Naive thymus-derived CD8-positive, alpha-beta T cell (primary cell): ENCODE measurements around the gene MYO10. TPM values are rescaled to one million over a fixed set of nuclear protein-coding genes. Genes with fewer than 3 reads are reported as not detected.

Experiments
- ATAC-seq, 2 donors: fragments of 150-1000 bp; cut with Tn5 transposase in 1 of 2; sonication (Bioruptor Pico), chemical (Tn5 transposase) in 1 of 2; 1 replicate in 1 of 2; 2 replicates in 1 of 2; pipeline ENCODE4 v1.10.0; 2021; ENCODE audit warnings: mild to moderate bottlenecking in 2 of 2, moderate library complexity in 2 of 2
- POLR2A ChIA-PET: fragments of 350-600 bp; sonication (Branson Sonifier 250); formaldehyde crosslinking; loops from one replicate; lab custom pipeline; 2021; ENCODE audit warnings: antibody characterized with exemption; lab: Charles Lee
- DNase-seq, 10 donors: peaks; one replicate each; pipeline versions ENCODE4 v3.0.0 to v3.0.0-alpha.2; 2020 to 2022
- H3K27ac Mint-ChIP-seq, 10 donors: one replicate each; pipeline ENCODE4 v1.8.0; 2020 to 2022; ENCODE audit warnings: mild to moderate bottlenecking in 10 of 10, mixed read lengths in 10 of 10, moderate library complexity in 4 of 10, inconsistent platforms in 1 of 10
- H3K27me3 Mint-ChIP-seq, 5 donors: one replicate each; pipeline ENCODE4 v1.8.0; 2021 to 2022; ENCODE audit warnings: mixed read lengths in 5 of 5
- H3K36me3 Mint-ChIP-seq, 3 donors: one replicate each; pipeline ENCODE4 v1.8.0; 2020 to 2022; ENCODE audit warnings: mixed read lengths in 3 of 3, mild to moderate bottlenecking in 2 of 3, inconsistent platforms in 1 of 3
- H3K4me1 Mint-ChIP-seq, 4 donors: one replicate each; pipeline ENCODE4 v1.8.0; 2021 to 2022; ENCODE audit warnings: mixed read lengths in 4 of 4
- H3K4me3 Mint-ChIP-seq, 10 donors: one replicate each; pipeline ENCODE4 v1.8.0; 2020 to 2022; ENCODE audit warnings: mild to moderate bottlenecking in 10 of 10, mixed read lengths in 10 of 10, moderate library complexity in 6 of 10, inconsistent platforms in 1 of 10
- H3K9me3 Mint-ChIP-seq, 9 donors: one replicate each; pipeline ENCODE4 v1.8.0; 2020 to 2022; ENCODE audit warnings: mixed read lengths in 9 of 9, mild to moderate bottlenecking in 3 of 9, inconsistent platforms in 1 of 9, moderate library complexity in 1 of 9
- polyA plus RNA-seq, 3 donors: library from polyadenylated mRNA; unstranded; fragments of 300-500 nt; fragmentation: Illumina TruSeq; gene quantifications; one replicate each; pipeline ENCODE4 v1.2.3, GENCODE V29; 2021
- total RNA-seq, 8 experiments: library from RNA in 2 of 8; stranded (reverse) in 2 of 8; gene quantifications; one replicate each; pipeline ENCODE4 v1.2.3 and lab custom pipeline; 2021 to 2026

MYO10 gene
- total and polyA plus RNA-seq, 5 experiments from 2014 or later = 0.02 to 0.07 TPM; not detected in 3

GRCh38 chr5:16965581-16965980, 29.5 kb upstream of the MYO10 start:
- ATAC-seq (no peak), DNase-seq (no peak)
- no peaks in the 10 kb centered on the region for H3K27me3 Mint-ChIP-seq
- no peaks in the 10 kb centered on the region for H3K36me3 Mint-ChIP-seq
- H3K9me3 Mint-ChIP-seq = peaks cover 0 to 5% (median 0%) of the 10 kb centered on the region in 9 donors
- no peaks in the 10 kb centered on the region for H3K4me1 Mint-ChIP-seq
- H3K4me3 Mint-ChIP-seq = no peak overlapping the region
- no peak overlapping the region for H3K27ac Mint-ChIP-seq
- POLR2A ChIA-PET = no interaction called here

DNA sequence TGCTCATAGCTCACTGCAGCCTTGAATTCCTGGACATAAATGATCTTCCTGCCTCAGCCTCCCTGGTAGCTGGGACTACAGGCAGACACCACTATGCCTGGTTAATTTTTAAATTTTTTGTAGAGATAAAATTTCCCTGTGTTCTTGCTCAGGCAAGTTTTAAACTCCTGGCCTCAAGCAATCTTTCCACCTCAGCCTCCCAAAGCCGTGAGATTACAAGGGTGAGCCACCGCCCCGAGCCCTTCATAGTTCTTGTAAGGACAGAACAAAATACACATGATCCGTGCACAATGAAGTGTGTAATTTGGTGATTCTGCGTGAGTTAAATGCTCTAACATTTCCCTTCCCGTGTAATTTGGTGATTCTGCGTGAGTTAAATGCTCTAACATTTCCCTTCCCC, 27.7 kb upstream of the MYO10 start:
- ATAC-seq (no peak), DNase-seq (no peak)
- no peaks in the 10 kb centered on the region for H3K4me1 Mint-ChIP-seq
- H3K36me3 Mint-ChIP-seq = no peaks in the 10 kb centered on the region
- H3K27ac Mint-ChIP-seq = no peak overlapping the region
- H3K9me3 Mint-ChIP-seq = peaks cover 0 to 7% (median 0%) of the 10 kb centered on the region in 9 donors
- H3K27me3 Mint-ChIP-seq = no peaks in the 10 kb centered on the region
- H3K4me3 Mint-ChIP-seq = no peak overlapping the region
- POLR2A ChIA-PET = no interaction called here

DNA sequence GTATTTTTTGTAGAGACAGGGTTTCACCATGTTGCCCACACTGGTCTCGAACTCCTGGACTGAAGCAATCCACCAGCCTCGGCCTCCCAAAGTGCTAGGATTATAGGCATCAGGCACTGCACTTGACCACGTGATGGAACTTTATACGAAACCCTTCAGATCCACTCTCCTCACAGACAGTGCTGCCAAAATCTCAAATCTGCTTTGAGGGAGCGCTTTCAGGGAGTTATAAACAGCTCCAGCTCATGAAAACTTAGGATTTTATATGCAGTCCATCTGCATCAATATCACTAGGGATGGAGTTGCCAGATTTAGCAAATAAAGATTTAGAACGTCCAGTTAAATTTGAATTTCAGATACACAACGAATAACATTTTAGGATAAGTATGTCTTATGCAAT, 25.0 kb upstream of the MYO10 start:
- POLR2A ChIA-PET = no interaction called here
- no peak for ATAC-seq
- Mint-ChIP-seq H3K4me3 (no peak overlapping the region), H3K27ac (no peak overlapping the region), H3K27me3 (no peaks in the 10 kb centered on the region), H3K4me1 (no peaks in the 10 kb centered on the region), H3K36me3 (no peaks in the 10 kb centered on the region), H3K9me3 (peaks cover 0 to 8% (median 0%) of the 10 kb centered on the region in 9 donors)
- DNase-seq = no peak

- no peak overlapping the region for H3K27ac Mint-ChIP-seq
These were observed 21.5 kb upstream of the MYO10 start for GRCh38 chr5:16957304-16958196.

DNA sequence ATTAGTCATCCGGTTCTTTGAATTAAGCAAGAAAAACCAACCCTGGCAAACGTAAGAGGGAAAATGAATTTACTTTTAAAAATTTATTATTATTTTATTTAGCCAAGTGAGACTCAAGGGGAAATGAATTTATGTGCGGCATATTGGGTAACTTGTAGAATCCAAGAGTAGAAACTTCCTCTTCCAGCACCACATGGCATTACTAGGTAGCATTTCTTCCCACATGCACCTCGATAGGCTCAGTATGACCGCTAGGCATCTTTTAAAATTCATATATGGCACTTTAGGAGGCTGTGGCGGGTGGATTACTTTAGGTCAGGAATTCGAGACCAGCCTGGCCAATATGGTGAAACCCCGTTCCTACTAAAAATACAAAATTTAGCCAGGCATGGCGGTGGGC, 17.6 kb upstream of the MYO10 start:
- POLR2A ChIA-PET = no interaction called here
- Mint-ChIP-seq H3K4me1 (peaks cover 0 to 3% (median 0%) of the 10 kb centered on the region in 4 donors), H3K36me3 (no peaks in the 10 kb centered on the region), H3K9me3 (peaks cover 0 to 11% (median 0%) of the 10 kb centered on the region in 9 donors), H3K27ac (no peak overlapping the region), H3K27me3 (peaks cover 0 to 8% (median 6%) of the 10 kb centered on the region in 5 donors), H3K4me3 (no peak overlapping the region)
- ATAC-seq (no peak), DNase-seq (no peak)

More at GRCh38 chr5:16957304-16958196, 21.5 kb upstream of the MYO10 start:
- no peak for DNase-seq
- Mint-ChIP-seq H3K4me3 (no peak overlapping the region), H3K4me1 (no peaks in the 10 kb centered on the region), H3K36me3 (no peaks in the 10 kb centered on the region), H3K9me3 (peaks cover 0 to 7% (median 0%) of the 10 kb centered on the region in 9 donors), H3K27me3 (peaks cover 0 to 5% (median 2%) of the 10 kb centered on the region in 5 donors)
- POLR2A ChIA-PET = no interaction called here
- ATAC-seq = no peak

- peaks cover 0 to 8% (median 6%) of the 10 kb centered on the region in 5 donors for H3K27me3 Mint-ChIP-seq
- DNase-seq = no peak
These were observed 17.0 kb upstream of the MYO10 start for GRCh38 chr5:16952968-16953671.

GRCh38 chr5:16946725-16947124, 10.6 kb upstream of the MYO10 start:
- H3K27ac Mint-ChIP-seq = no peak overlapping the region
- H3K36me3 Mint-ChIP-seq = peaks cover 0 to 10% (median 0%) of the 10 kb centered on the region in 3 donors
- peaks cover 0 to 31% (median 21%) of the 10 kb centered on the region in 9 donors for H3K9me3 Mint-ChIP-seq
- ATAC-seq (no peak), DNase-seq (no peak)
- H3K4me3 Mint-ChIP-seq = no peak overlapping the region
- POLR2A ChIA-PET = no interaction called here
- H3K27me3 Mint-ChIP-seq = peaks cover 0 to 9% (median 8%) of the 10 kb centered on the region in 5 donors
- peaks cover 0 to 3% (median 0%) of the 10 kb centered on the region in 4 donors for H3K4me1 Mint-ChIP-seq

More at GRCh38 chr5:16952968-16953671, 17.0 kb upstream of the MYO10 start:
- no peak for ATAC-seq
- no peaks in the 10 kb centered on the region for H3K36me3 Mint-ChIP-seq
- POLR2A ChIA-PET = no interaction called here
- peaks cover 0 to 15% (median 4%) of the 10 kb centered on the region in 9 donors for H3K9me3 Mint-ChIP-seq
- peaks cover 0 to 3% (median 0%) of the 10 kb centered on the region in 4 donors for H3K4me1 Mint-ChIP-seq
- H3K4me3 Mint-ChIP-seq = no peak overlapping the region
- no peak overlapping the region for H3K27ac Mint-ChIP-seq

DNA sequence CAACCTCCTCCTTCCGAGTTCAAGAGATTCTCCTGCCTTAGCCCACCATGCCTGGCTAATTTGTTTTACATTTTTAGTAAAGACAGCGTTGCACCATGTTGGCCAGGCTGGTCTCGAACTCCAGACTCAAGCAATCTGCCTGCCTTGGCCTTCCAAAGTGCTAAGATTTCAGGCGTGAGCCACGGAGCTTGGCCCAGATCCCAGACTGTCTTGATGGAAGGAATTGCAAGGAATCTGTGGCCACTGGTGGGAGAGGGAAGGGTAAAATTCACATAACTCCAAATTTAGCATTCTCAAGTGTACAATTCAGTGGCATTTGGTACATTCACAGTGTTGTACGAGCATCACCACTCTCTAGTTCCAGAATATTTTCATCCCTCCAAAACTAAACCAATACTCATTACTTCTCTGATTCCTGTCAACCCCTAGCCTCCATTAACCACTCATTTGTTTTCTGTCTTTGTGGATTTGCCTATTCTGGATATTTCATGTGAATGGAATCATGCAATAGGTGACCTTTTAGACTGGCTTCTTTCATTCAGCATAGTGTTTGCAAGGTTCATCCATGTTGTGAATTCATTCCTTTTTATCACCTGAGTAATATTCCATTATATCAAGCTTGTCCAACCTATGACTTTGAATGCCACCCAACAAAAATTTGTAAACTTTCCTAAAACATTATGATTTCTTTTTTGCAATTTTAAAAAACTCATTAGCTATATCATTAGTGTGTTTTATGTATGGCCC, 8.9 kb upstream of the MYO10 start:
- Mint-ChIP-seq H3K27me3 (peaks cover 6 to 13% (median 12%) of the 10 kb centered on the region in 5 donors), H3K36me3 (peaks cover 0 to 10% (median 0%) of the 10 kb centered on the region in 3 donors), H3K9me3 (peaks cover 0 to 31% (median 24%) of the 10 kb centered on the region in 9 donors), H3K4me3 (no peak overlapping the region), H3K4me1 (peaks cover 0 to 3% (median 0%) of the 10 kb centered on the region in 4 donors), H3K27ac (no peak overlapping the region)
- no peak for ATAC-seq
- DNase-seq = no peak
- POLR2A ChIA-PET = no interaction called here

DNA sequence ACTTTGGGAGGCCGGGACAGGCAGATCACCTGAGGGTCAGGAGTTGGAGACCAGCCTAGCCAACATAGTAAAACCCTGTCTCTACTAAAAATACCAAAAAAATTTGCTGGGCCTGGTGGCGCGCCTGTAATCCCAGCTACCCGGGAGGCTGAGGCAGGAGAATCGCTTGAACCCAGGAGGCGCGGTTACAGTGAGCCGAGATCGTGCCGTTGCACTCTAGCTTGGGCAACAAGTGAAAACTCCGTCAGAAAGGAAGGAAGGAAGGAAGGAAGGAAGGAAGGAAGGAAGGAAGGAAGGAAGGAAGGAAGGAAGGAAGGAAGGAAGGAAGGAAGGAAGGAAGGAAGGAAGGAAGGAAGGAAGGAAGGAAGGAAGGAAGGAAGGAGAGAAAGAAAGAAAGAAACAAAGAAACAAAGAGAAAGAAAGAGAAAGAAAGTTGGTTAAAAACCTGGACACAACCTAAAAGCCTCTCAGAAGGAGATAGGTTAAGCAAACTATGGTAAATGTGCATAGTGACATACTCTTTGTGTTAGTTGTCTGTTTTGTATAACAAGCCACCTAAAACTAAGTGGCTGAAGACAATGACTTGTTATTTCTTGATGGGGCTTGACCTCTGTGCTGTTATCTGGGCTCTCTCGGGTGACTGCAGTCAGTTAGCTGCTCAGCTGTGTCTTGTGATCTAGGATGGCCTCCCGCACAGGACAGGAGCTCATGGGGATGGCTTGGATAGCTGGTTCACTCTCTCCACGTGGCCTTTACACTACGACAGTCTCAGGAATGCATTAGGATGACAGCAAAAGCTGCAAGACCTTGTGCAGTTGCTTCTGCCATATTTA, 8.0 kb upstream of the MYO10 start:
- DNase-seq (no peak), ATAC-seq (no peak)
- peaks cover 0 to 26% (median 22%) of the 10 kb centered on the region in 9 donors for H3K9me3 Mint-ChIP-seq
- H3K4me3 Mint-ChIP-seq = peak overlapping the region in 1 of 10 donors; percentile 44
- peaks cover 6 to 14% (median 9%) of the 10 kb centered on the region in 5 donors for H3K27me3 Mint-ChIP-seq
- H3K27ac Mint-ChIP-seq = no peak overlapping the region
- POLR2A ChIA-PET = no interaction called here
- H3K4me1 Mint-ChIP-seq = no peaks in the 10 kb centered on the region
- peaks cover 0 to 10% (median 0%) of the 10 kb centered on the region in 3 donors for H3K36me3 Mint-ChIP-seq

GRCh38 chr5:16937503-16938161, 1.5 kb upstream of the MYO10 start:
- Mint-ChIP-seq H3K27me3 (peaks cover 42 to 73% (median 50%) of the 10 kb centered on the region in 5 donors), H3K4me1 (peaks cover 6 to 27% (median 18%) of the 10 kb centered on the region in 4 donors), H3K27ac (no peak overlapping the region), H3K4me3 (peak overlapping the region in 8 of 10 donors; percentile 39 to 77 (median 68)), H3K9me3 (peaks cover 0 to 12% (median 2%) of the 10 kb centered on the region in 9 donors), H3K36me3 (peaks cover 0 to 8% (median 0%) of the 10 kb centered on the region in 3 donors)
- no peak for ATAC-seq
- POLR2A ChIA-PET = no interaction called here
- no peak for DNase-seq

GRCh38 chr5:16936989-16937438, 926 bp upstream of the MYO10 start:
- POLR2A ChIA-PET = no interaction called here
- peaks cover 0 to 12% (median 2%) of the 10 kb centered on the region in 9 donors for H3K9me3 Mint-ChIP-seq
- no peak for DNase-seq
- H3K4me1 Mint-ChIP-seq = peaks cover 6 to 27% (median 18%) of the 10 kb centered on the region in 4 donors
- H3K27ac Mint-ChIP-seq = no peak overlapping the region
- no peak for ATAC-seq
- peaks cover 0 to 14% (median 0%) of the 10 kb centered on the region in 3 donors for H3K36me3 Mint-ChIP-seq
- H3K4me3 Mint-ChIP-seq = peak overlapping the region; percentile 40 to 77 (median 71)
- H3K27me3 Mint-ChIP-seq = peaks cover 44 to 79% (median 56%) of the 10 kb centered on the region in 5 donors
